Measurements from ENCODE around the gene LYZL6.

The LYZL6 gene

DNA sequence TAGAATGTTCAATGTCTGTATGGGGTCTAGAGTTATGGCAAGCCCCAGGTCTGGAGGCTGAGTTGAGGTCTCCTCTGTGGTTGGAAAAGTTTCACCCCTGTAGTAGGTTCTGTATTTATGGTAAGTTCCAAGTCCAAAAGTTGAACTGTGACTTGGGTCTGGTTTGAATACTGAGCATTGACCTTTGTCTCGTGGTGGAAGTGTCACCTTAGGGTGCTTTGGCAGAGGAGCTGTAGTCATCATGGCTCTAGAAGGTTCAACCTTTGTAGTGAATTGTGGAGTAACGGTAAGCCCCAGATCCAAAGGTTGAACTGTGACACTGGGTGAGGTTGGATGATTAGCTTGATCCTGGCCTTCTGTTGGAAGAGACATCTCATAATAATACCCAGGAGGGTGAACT lies 30.6 kb downstream of the LYZL6 start:
- DNase-seq (ENCODE audit: low read depth), result no peak
- H3K4me3 ChIP-seq (ENCODE audit: low read depth, low read length), result no peak overlapping the region
- TF ChIP-seq, protein P1, sequence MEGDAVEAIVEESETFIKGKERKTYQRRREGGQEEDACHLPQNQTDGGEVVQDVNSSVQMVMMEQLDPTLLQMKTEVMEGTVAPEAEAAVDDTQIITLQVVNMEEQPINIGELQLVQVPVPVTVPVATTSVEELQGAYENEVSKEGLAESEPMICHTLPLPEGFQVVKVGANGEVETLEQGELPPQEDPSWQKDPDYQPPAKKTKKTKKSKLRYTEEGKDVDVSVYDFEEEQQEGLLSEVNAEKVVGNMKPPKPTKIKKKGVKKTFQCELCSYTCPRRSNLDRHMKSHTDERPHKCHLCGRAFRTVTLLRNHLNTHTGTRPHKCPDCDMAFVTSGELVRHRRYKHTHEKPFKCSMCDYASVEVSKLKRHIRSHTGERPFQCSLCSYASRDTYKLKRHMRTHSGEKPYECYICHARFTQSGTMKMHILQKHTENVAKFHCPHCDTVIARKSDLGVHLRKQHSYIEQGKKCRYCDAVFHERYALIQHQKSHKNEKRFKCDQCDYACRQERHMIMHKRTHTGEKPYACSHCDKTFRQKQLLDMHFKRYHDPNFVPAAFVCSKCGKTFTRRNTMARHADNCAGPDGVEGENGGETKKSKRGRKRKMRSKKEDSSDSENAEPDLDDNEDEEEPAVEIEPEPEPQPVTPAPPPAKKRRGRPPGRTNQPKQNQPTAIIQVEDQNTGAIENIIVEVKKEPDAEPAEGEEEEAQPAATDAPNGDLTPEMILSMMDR (IDR thresholded peaks at IDR 0.05; ENCODE audit: low read depth, low read length), result no peak
- TF ChIP-seq, protein P2, sequence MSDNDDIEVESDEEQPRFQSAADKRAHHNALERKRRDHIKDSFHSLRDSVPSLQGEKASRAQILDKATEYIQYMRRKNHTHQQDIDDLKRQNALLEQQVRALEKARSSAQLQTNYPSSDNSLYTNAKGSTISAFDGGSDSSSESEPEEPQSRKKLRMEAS (IDR thresholded peaks at IDR 0.05; ENCODE audit: low read depth, low read length), result no peak
- TF ChIP-seq POLR2A (IDR thresholded peaks at IDR 0.05; ENCODE audit: extremely low read depth, insufficient read length) (no peak), MYC (IDR thresholded peaks at IDR 0.05; ENCODE audit: low read depth, low read length) (no peak)

DNA sequence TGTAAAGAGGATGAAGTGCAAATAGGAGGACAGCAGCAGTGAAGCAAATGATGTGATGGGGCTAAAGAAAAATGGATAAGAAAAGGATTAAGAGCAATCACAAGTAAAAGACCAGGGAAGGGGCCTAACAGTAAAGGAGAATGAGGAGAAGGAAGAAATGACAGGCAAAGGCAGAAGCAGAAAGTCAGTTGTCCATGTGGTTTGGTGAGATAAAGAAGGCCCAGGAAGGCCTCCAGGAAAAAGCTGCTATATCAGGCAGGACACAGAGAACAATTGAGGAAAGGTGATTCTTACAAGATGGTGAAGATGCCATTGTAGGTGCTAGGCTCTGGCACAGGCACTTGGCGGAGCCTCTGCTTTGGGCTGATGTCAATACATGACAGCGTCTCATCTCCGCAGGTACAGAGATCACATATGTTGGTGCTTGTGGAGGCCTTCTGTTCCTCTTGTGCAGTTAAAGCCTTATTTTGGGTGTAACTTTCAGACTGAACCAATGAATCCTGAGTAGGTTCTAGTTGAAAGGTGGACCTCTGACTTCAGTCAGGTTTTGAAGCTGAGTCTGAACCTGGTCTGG lies 31.1 kb downstream of the LYZL6 start:
- TF ChIP-seq, protein P1 (IDR thresholded peaks at IDR 0.05; ENCODE audit: low read depth, low read length), result no peak
- TF ChIP-seq, protein P2 (IDR thresholded peaks at IDR 0.05; ENCODE audit: low read depth, low read length), result no peak
- TF ChIP-seq POLR2A (IDR thresholded peaks at IDR 0.05; ENCODE audit: extremely low read depth, insufficient read length), result no peak
- no peak for TF ChIP-seq MYC (IDR thresholded peaks at IDR 0.05; ENCODE audit: low read depth, low read length)
- no peak for DNase-seq (ENCODE audit: low read depth)

DNA sequence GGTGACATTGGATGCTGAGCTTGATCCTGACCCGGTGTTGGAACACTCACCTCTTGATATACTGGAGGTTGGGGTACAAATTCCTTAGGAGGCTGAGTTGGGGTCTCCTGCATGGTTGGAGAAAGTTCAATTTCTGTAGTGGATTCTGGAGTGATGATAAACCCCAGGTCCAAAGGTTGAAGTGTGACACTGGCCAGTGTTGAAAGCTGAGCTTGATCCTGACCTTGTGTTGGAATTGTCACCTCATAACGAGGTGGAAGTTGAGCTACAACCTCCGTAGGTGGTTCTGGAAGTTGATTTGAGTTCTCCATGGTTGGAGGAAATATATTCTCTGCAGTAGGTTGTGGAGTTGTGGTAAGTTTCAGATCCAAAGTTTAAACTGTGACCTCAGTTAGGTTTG lies 34.1 kb downstream of the LYZL6 start:
- TF ChIP-seq, protein P1 (IDR thresholded peaks at IDR 0.05; ENCODE audit: low read depth, low read length), result no peak
- no peak for TF ChIP-seq POLR2A (IDR thresholded peaks at IDR 0.05; ENCODE audit: extremely low read depth, insufficient read length)
- TF ChIP-seq, protein P2 (IDR thresholded peaks at IDR 0.05; ENCODE audit: low read depth, low read length), result no peak
- no peak for TF ChIP-seq MYC (IDR thresholded peaks at IDR 0.05; ENCODE audit: low read depth, low read length)
- H3K4me3 ChIP-seq (ENCODE audit: low read depth, low read length), result no peak overlapping the region
- no peak for DNase-seq (ENCODE audit: low read depth)

More for the DNA sequence above, 31.1 kb downstream of the LYZL6 start:
- no peak overlapping the region for H3K4me3 ChIP-seq (ENCODE audit: low read depth, low read length)

DNA sequence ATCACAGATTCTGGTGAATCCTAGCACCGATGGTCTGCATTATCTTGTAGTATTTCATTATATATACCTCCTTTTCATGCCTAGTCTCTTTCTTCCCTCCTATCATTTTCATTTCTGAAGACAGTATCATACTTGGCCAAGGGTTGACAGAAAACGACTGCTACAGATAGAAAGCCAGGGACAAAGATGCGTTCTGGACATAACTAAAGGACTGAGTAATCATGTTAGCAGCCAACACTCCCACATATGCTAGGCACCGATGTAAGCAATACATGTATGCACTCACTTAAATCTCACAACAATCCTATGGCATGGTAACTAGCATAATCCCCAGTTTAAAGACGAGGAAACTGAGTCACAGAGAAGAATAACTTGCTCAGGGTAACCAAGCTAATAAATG lies 35.8 kb downstream of the LYZL6 start:
- no peak overlapping the region for H3K4me3 ChIP-seq (ENCODE audit: low read depth, low read length)
- DNase-seq (ENCODE audit: low read depth), result no peak
- TF ChIP-seq POLR2A (IDR thresholded peaks at IDR 0.05; ENCODE audit: extremely low read depth, insufficient read length), result no peak
- TF ChIP-seq, protein P2 (IDR thresholded peaks at IDR 0.05; ENCODE audit: low read depth, low read length), result no peak
- TF ChIP-seq MYC (IDR thresholded peaks at IDR 0.05; ENCODE audit: low read depth, low read length), result no peak
- TF ChIP-seq, protein P1 (IDR thresholded peaks at IDR 0.05; ENCODE audit: low read depth, low read length), result no peak

DNA sequence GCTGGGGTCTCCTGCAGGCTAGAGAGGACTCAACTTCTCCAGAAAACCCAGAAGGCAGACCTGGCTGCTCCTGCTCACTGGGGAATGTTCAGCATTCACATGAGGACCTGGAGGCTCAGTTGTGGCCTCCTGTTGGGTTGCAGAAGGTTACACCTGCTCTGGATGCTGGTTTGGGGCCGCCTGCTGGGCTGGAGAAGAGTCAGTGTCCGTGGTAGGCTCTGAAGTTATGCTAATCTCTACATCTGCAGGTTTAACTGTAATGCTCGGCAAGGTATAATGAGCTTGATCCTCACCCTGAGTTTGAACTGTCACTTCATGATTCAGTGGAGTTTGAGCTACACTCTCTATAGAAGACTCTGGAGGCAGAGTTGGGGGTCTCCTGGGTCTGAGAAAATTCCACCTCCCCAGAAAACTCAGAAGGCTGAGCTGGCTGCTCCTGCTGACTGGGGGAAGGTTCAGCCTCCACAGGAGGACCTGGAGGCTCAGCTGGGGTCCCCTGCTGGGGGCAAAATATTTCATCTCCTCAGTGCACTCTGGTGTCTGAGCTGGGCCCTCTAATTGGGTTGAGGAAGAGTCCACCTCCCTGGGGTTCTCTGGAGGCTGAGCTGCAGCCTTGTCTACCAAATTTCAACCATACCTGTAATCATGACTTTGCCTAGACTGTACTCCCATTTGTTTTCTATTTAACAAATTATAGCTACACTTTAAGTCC lies 36.4 kb downstream of the LYZL6 start:
- no peak for TF ChIP-seq MYC (IDR thresholded peaks at IDR 0.05; ENCODE audit: low read depth, low read length)
- TF ChIP-seq, protein P2 (IDR thresholded peaks at IDR 0.05; ENCODE audit: low read depth, low read length), result no peak
- TF ChIP-seq, protein P1 (IDR thresholded peaks at IDR 0.05; ENCODE audit: low read depth, low read length), result no peak
- TF ChIP-seq POLR2A (IDR thresholded peaks at IDR 0.05; ENCODE audit: extremely low read depth, insufficient read length), result no peak
- no peak for DNase-seq (ENCODE audit: low read depth)
- no peak overlapping the region for H3K4me3 ChIP-seq (ENCODE audit: low read depth, low read length)
